CD4-positive, alpha-beta T cell treated with Interleukin-6 at 100 ng/mL for 8 hours (primary cell): Measurements from ENCODE around the gene GOSR1.
A peak's percentile ranks its signal among the peaks of the same experiment; 100 is the strongest.
"Not testable (repeated sequence)": the region's sequence is repeated elsewhere in the genome, so short reads cannot be mapped to it uniquely, and the experiment has no call there.

Experiments used
- DNase-seq: peaks from one replicate; pipeline ENCODE4 v3.0.0-alpha.2; 2020; ENCODE audit warnings: mixed read lengths, low spot score

The GOSR1 gene

GRCh38 chr17:30477083-30477773 is at the start of gene GOSR1:
GOSR1 (plus strand) TSS chr17:30477408; CDS start chr17:30477434, 26 bp downstream.
- DNase-seq: peak; percentile 92

GRCh38 chr17:30427611-30428010 is 49.6 kb upstream of the GOSR1 start:
- no peak for DNase-seq

- no peak for DNase-seq
Measured at GRCh38 chr17:30429155-30429554, 48.1 kb upstream of the GOSR1 start.

- DNase-seq: no peak
Measured at GRCh38 chr17:30433514-30433913, 43.7 kb upstream of the GOSR1 start.

GRCh38 chr17:30436729-30437128 is 40.5 kb upstream of the GOSR1 start:
- DNase-seq: no peak

GRCh38 chr17:30443721-30444120 is 33.5 kb upstream of the GOSR1 start:
- DNase-seq: no peak

- DNase-seq: not testable (repeated sequence)
Measured at GRCh38 chr17:30446640-30447039, 30.6 kb upstream of the GOSR1 start.

- DNase-seq: no peak
Measured at GRCh38 chr17:30449480-30449879, 27.7 kb upstream of the GOSR1 start.

GRCh38 chr17:30450125-30451027 is 26.8 kb upstream of the GOSR1 start:
- DNase-seq: no peak

GRCh38 chr17:30454635-30455034 is 22.6 kb upstream of the GOSR1 start:
- DNase-seq: no peak

- DNase-seq: no peak
Measured at GRCh38 chr17:30458371-30458770, 18.8 kb upstream of the GOSR1 start.

- DNase-seq: not testable (repeated sequence)
Measured at GRCh38 chr17:30458797-30459413, 18.3 kb upstream of the GOSR1 start.

GRCh38 chr17:30468465-30468864 is 8.7 kb upstream of the GOSR1 start:
- DNase-seq: no peak

GRCh38 chr17:30472238-30472890 is 4.8 kb upstream of the GOSR1 start:
- no peak for DNase-seq

- no peak for DNase-seq
Measured at GRCh38 chr17:30475206-30475605, 2.0 kb upstream of the GOSR1 start.

- DNase-seq: no peak
Measured at GRCh38 chr17:30476726-30477082, 504 bp upstream of the GOSR1 start.

- peak; percentile 2 for DNase-seq
Measured at GRCh38 chr17:30477774-30478115, 537 bp downstream of the GOSR1 start.

GRCh38 chr17:30482555-30482954 is 5.3 kb downstream of the GOSR1 start:
- no peak for DNase-seq

GRCh38 chr17:30483159-30483558 is 6.0 kb downstream of the GOSR1 start:
- no peak for DNase-seq

- DNase-seq: no peak
Measured at GRCh38 chr17:30493780-30494179, 16.6 kb downstream of the GOSR1 start.

- no peak for DNase-seq
Measured at GRCh38 chr17:30495586-30495985, 18.4 kb downstream of the GOSR1 start.

- no peak for DNase-seq
Measured at GRCh38 chr17:30503558-30503957, 26.4 kb downstream of the GOSR1 start.
